Measurements from ENCODE around the gene BAIAP2L1. TPM values are rescaled to one million over a fixed set of nuclear protein-coding genes. Genes with fewer than 3 reads are reported as not detected.

The BAIAP2L1 gene
- total and polyA plus RNA-seq, 2 of the 8 experiments (the other 6 are each of a cell fraction or from before 2014, with no cell fraction given) = 19.2 to 42.9 TPM

DNA sequence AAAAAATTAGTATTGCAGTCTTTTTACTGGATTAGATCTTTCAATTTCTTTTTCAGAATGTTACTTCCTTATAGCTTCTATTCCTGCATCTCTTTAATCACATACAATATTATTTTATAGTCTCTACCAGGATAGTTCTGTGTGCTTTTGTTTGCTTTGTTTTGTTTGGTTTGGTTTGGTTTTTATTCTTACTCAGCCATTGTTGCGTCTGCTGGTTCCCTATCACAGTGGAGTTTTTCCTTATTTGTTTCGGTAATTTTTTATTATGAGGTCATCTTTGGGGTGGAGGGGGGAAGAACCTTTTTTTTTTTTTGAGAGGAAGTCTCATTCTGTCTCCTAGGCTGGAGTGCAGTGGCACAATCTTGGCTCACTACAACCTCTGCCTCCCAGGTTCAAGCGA, 9.0 kb upstream of the BAIAP2L1 start:
- Histone ChIP-seq H4K8ac (ENCODE audit: extremely low read depth, insufficient read depth, low read length) (no peak overlapping the region), H3K27ac (ENCODE audit: low read depth, low read length) (no peak overlapping the region), H3K23ac (ENCODE audit: insufficient read length) (no peak overlapping the region), H3K4me1 (replicated peaks in 1 of 4; ENCODE audit: control insufficient read depth in 3 of 4, insufficient read depth in 4 of 4, low read length in 3 of 4) (peaks cover 0 to 1% (median 0%) of the 10 kb centered on the region in 4 experiments; a peak in 1 of 7 replicates), H2AK5ac (ENCODE audit: low read depth, low read length) (no peak overlapping the region), H2BK20ac (ENCODE audit: low read length) (no peak overlapping the region), H4K20me1 (replicated peaks in 1 of 2; ENCODE audit: control insufficient read depth in 1 of 2, insufficient read depth in 2 of 2, low read length in 2 of 2) (no peaks in the 10 kb centered on the region), H3K4ac (replicated peaks; ENCODE audit: insufficient read length, low read depth, low read length) (no peak overlapping the region), H3K4me3 (ENCODE audit: extremely low read depth in 1 of 4, insufficient read depth in 2 of 4, low read depth in 3 of 4, low read length in 4 of 4) (no peak overlapping the region), H2BK12ac (ENCODE audit: low read depth, low read length) (no peak overlapping the region), H3K9ac (replicated peaks in 1 of 4; ENCODE audit: extremely low read depth in 1 of 4, low read depth in 3 of 4, low read length in 3 of 4) (no peak overlapping the region), H2BK15ac (ENCODE audit: low read length) (no peak overlapping the region), H3K23me2 (ENCODE audit: low read depth, low read length) (no peaks in the 10 kb centered on the region), H3K79me2 (ENCODE audit: control insufficient read depth in 1 of 2, insufficient read depth in 2 of 2, low read length in 2 of 2) (no peaks in the 10 kb centered on the region), H3K56ac (replicated peaks; ENCODE audit: insufficient read length, low read depth, low read length) (no peak overlapping the region), H2BK5ac (ENCODE audit: low read depth, low read length) (no peak overlapping the region), H3K4me2 (ENCODE audit: insufficient read depth in 1 of 2, low read depth in 2 of 2, low read length in 2 of 2) (no peak overlapping the region), H4K91ac (replicated peaks; ENCODE audit: insufficient read length, low read length) (no peak overlapping the region), H4K5ac (ENCODE audit: insufficient read length, low read depth, low read length) (no peak overlapping the region), H3K14ac (ENCODE audit: insufficient read length) (no peak overlapping the region), H3K79me1 (ENCODE audit: low read depth, low read length) (no peaks in the 10 kb centered on the region), H3K36me3 (ENCODE audit: control insufficient read depth in 2 of 4, insufficient read depth in 4 of 4, low read length in 3 of 4) (no peaks in the 10 kb centered on the region), H3K18ac (ENCODE audit: extremely low read depth, low read length) (no peak overlapping the region), H3K9me3 (ENCODE audit: insufficient read depth in 2 of 2, low read depth in 1 of 2, low read length in 1 of 2) (no peaks in the 10 kb centered on the region), H2AFZ (ENCODE audit: low read length) (no peak overlapping the region), H3K27me3 (replicated peaks in 1 of 4; ENCODE audit: control insufficient read depth in 3 of 4, extremely low read depth in 1 of 4, insufficient read depth in 3 of 4, low read length in 3 of 4) (no peaks in the 10 kb centered on the region), H2BK120ac (replicated peaks; ENCODE audit: low read depth, low read length) (no peak overlapping the region)
- 86% methylated on average over 3 of the region's 3 CpGs; no CpG with 5 or more reads in 1 of the 2 experiments for WGBS, 2 experiments (ENCODE audit: extremely low coverage in 1 of 2, insufficient coverage in 1 of 2, insufficient read length in 1 of 2, insufficient replicate concordance in 2 of 2, low coverage in 1 of 2, low lambda C conversion rate in 2 of 2, missing lambda C conversion rate in 1 of 2)
- CTCF ChIA-PET (ENCODE audit: partially characterized antibody) = interaction anchor here (0.6 to 2.4 kb wide), 3 partner anchors 8 to 397 kb away, joined by 3 to 9 read pairs (median 9); partner anchors contain the start of gene BAIAP2L1
- POLR2A ChIA-PET (ENCODE audit: partially characterized antibody) = interaction anchor here (1.7 kb wide), 1 partner anchor 121 kb away, joined by 4 read pairs; no protein-coding TSS in a partner anchor
- FAIRE-seq = no peak
- no peak for DNase-seq (ENCODE audit: low read depth in 1 of 2, low spot score in 2 of 2)
- TF ChIP-seq MAFK (IDR thresholded peaks at IDR 0.05; ENCODE audit: low read depth, low read length) = no peak
- TF ChIP-seq POU5F1 (IDR thresholded peaks at IDR 0.05; ENCODE audit: low read depth, low read length) = no peak
- no peak for TF ChIP-seq CHD2 (IDR thresholded peaks at IDR 0.05; ENCODE audit: low read length)
- TF ChIP-seq, protein P1, sequence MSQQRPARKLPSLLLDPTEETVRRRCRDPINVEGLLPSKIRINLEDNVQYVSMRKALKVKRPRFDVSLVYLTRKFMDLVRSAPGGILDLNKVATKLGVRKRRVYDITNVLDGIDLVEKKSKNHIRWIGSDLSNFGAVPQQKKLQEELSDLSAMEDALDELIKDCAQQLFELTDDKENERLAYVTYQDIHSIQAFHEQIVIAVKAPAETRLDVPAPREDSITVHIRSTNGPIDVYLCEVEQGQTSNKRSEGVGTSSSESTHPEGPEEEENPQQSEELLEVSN (IDR thresholded peaks at IDR 0.05) = no peak
- no peak for TF ChIP-seq TBP (IDR thresholded peaks at IDR 0.05; ENCODE audit: low read depth, low read length)
- no peak for TF ChIP-seq SAP30 (IDR thresholded peaks at IDR 0.05; ENCODE audit: insufficient read depth, insufficient replicate concordance, low read length)
- TF ChIP-seq RAD21 (IDR thresholded peaks at IDR 0.05 in 1 of 2, conservative IDR thresholded peaks at IDR 0.05 in 1 of 2; ENCODE audit: low read depth in 2 of 2, low read length in 2 of 2) = no peak
- no peak for TF ChIP-seq CBX8 (IDR thresholded peaks at IDR 0.05; ENCODE audit: borderline replicate concordance, low read depth, low read length)
- TF ChIP-seq EGR1 (IDR thresholded peaks at IDR 0.05; ENCODE audit: borderline replicate concordance, low read depth, low read length) = no peak
- TF ChIP-seq BACH1 (IDR thresholded peaks at IDR 0.05; ENCODE audit: low read length) = no peak
- TF ChIP-seq GABPA (IDR thresholded peaks at IDR 0.05; ENCODE audit: borderline replicate concordance, insufficient read depth, low read length) = no peak
- TF ChIP-seq, protein P2, sequence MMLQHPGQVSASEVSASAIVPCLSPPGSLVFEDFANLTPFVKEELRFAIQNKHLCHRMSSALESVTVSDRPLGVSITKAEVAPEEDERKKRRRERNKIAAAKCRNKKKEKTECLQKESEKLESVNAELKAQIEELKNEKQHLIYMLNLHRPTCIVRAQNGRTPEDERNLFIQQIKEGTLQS (IDR thresholded peaks at IDR 0.05; ENCODE audit: insufficient read depth, low read depth, low read length) = no peak
- no peak for TF ChIP-seq BCL11A (IDR thresholded peaks at IDR 0.05; ENCODE audit: low read depth in 2 of 2, low read length in 2 of 2)
